ENCODE data around the gene IZUMO1. TPM values are rescaled to one million over a fixed set of nuclear protein-coding genes. Genes with fewer than 3 reads are reported as not detected.

IZUMO1 gene
- total and polyA plus RNA-seq, 2 of the 13 experiments (the other 11 are each of a cell fraction or from before 2014, with no cell fraction given) = 0.07 to 0.22 TPM

GRCh38 chr19:48738557-48739403 is 7.9 kb downstream of the IZUMO1 start (continued):
- TF ChIP-seq, protein P1, sequence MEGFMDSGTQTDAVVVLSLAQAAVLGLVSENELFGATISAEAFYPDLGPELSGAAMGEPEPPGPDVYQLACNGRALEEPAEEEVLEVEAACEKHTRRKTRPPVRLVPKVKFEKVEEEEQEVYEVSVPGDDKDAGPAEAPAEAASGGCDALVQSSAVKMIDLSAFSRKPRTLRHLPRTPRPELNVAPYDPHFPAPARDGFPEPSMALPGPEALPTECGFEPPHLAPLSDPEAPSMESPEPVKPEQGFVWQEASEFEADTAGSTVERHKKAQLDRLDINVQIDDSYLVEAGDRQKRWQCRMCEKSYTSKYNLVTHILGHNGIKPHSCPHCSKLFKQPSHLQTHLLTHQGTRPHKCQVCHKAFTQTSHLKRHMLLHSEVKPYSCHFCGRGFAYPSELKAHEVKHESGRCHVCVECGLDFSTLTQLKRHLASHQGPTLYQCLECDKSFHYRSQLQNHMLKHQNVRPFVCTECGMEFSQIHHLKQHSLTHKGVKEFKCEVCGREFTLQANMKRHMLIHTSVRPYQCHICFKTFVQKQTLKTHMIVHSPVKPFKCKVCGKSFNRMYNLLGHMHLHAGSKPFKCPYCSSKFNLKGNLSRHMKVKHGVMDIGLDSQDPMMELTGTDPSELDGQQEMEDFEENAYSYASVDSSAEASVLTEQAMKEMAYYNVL (CRISPR knock-in tag; IDR thresholded peaks at IDR 0.05; ENCODE audit: borderline replicate concordance) = no peak
- TF ChIP-seq MIXL1 (CRISPR knock-in tag; IDR thresholded peaks at IDR 0.05) (no peak), E2F1 (CRISPR knock-in tag; IDR thresholded peaks at IDR 0.05) (no peak; the same call in 1 of the 2 replicates), ZNF501 (CRISPR knock-in tag; IDR thresholded peaks at IDR 0.05) (peak; percentile 66), ZBTB14 (CRISPR knock-in tag; IDR thresholded peaks at IDR 0.05) (peak; percentile 84), HMG20A (CRISPR knock-in tag; IDR thresholded peaks at IDR 0.05; ENCODE audit: borderline replicate concordance) (no peak), SP1 (IDR thresholded peaks at IDR 0.05) (no peak), SP1 (CRISPR knock-in tag; IDR thresholded peaks at IDR 0.05) (no peak; the same call in 1 of the 2 replicates), HDAC6 (IDR thresholded peaks at IDR 0.05; ENCODE audit: low read depth, low read length) (no peak), REPIN1 (CRISPR knock-in tag; IDR thresholded peaks at IDR 0.05; ENCODE audit: borderline replicate concordance, low read depth) (0 out of 2 replicates have a peak, but pooled peaks have one; percentile 44), ZHX2 (IDR thresholded peaks at IDR 0.05; ENCODE audit: low read depth) (no peak), ZHX2 (CRISPR knock-in tag; IDR thresholded peaks at IDR 0.05; ENCODE audit: borderline replicate concordance) (peak; percentile 92), ZSCAN5A (CRISPR knock-in tag; IDR thresholded peaks at IDR 0.05; ENCODE audit: borderline replicate concordance) (0 out of 2 replicates have a peak, but pooled peaks have one; percentile 26)
- TF ChIP-seq, protein P2, sequence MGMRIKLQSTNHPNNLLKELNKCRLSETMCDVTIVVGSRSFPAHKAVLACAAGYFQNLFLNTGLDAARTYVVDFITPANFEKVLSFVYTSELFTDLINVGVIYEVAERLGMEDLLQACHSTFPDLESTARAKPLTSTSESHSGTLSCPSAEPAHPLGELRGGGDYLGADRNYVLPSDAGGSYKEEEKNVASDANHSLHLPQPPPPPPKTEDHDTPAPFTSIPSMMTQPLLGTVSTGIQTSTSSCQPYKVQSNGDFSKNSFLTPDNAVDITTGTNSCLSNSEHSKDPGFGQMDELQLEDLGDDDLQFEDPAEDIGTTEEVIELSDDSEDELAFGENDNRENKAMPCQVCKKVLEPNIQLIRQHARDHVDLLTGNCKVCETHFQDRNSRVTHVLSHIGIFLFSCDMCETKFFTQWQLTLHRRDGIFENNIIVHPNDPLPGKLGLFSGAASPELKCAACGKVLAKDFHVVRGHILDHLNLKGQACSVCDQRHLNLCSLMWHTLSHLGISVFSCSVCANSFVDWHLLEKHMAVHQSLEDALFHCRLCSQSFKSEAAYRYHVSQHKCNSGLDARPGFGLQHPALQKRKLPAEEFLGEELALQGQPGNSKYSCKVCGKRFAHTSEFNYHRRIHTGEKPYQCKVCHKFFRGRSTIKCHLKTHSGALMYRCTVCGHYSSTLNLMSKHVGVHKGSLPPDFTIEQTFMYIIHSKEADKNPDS (CRISPR knock-in tag; IDR thresholded peaks at IDR 0.05) = no peak

All from HepG2 (cell line).